ENCODE data around the gene RARG.

Gene RARG

DNA sequence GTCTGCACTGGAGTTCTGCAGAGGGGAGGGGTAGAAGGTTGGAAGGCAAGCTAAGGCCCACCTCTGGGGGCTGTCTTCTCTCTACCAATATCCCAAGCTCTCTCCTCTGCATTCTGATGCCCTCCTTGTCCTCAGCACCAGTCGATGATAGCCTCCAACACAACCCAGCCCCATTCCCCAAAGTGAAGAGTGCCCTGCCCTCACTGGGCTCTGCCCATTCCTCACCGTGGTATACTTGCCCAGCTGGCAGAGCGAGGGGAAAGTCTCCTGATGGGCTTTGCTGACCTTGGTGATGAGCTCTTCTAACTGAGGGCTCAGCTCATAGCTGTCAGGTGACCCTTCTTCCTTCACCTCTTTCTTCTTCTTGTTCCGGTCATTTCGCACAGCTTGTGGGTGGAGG, 17.8 kb downstream of the RARG start:
- H3K4me3 ChIP-seq (ENCODE audit: low read depth, low read length): no peak overlapping the region
- TF ChIP-seq, protein P1, sequence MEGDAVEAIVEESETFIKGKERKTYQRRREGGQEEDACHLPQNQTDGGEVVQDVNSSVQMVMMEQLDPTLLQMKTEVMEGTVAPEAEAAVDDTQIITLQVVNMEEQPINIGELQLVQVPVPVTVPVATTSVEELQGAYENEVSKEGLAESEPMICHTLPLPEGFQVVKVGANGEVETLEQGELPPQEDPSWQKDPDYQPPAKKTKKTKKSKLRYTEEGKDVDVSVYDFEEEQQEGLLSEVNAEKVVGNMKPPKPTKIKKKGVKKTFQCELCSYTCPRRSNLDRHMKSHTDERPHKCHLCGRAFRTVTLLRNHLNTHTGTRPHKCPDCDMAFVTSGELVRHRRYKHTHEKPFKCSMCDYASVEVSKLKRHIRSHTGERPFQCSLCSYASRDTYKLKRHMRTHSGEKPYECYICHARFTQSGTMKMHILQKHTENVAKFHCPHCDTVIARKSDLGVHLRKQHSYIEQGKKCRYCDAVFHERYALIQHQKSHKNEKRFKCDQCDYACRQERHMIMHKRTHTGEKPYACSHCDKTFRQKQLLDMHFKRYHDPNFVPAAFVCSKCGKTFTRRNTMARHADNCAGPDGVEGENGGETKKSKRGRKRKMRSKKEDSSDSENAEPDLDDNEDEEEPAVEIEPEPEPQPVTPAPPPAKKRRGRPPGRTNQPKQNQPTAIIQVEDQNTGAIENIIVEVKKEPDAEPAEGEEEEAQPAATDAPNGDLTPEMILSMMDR (IDR thresholded peaks at IDR 0.05; ENCODE audit: insufficient read depth, low read depth, low read length, missing control alignments): no peak
- no peak for DNase-seq (ENCODE audit: low read depth)

DNA sequence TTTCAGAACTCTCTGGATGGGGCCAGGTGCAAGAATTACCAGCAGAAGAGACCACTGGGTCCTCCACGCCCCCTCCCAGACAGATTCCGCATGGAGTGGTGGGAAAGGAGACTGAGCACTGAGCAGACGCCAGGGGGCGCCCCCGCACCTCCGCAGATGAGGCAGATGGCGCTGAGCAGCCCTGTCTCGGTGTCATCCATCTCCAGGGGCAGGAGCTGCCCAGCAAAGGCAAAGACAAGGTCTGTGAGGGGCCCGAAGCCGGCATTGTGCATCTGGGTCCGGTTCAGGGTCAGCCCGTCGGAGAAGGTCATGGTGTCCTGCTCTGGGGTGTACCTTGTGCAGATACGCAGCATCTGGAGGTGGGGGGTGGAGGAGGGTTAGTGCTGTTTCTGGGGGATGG, 18.7 kb downstream of the RARG start:
- H3K4me3 ChIP-seq (ENCODE audit: low read depth, low read length): no peak overlapping the region
- TF ChIP-seq, protein P1 (IDR thresholded peaks at IDR 0.05; ENCODE audit: insufficient read depth, low read depth, low read length, missing control alignments): peak; percentile 97
- peak; percentile 88 for DNase-seq (ENCODE audit: low read depth)

DNA sequence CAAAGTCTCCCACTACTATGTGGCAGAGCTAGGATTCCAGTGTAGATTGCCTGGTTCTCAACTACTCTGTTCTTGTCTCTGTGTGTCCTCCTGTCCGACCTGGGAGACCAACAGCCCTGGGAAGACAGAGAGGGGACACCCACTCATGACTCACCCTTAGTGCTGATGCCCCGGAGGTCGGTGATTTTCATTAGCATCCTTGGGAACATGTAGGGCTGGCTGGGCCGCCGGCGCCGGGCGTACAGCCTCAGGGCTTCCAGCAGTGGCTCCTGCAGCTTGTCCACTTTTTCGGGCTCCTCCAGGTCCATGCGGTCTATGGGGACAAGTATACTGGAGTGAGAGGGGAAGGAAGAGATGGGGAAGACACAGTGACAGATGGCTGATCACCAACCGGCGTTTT, 19.1 kb downstream of the RARG start:
- no peak overlapping the region for H3K4me3 ChIP-seq (ENCODE audit: low read depth, low read length)
- DNase-seq (ENCODE audit: low read depth): no peak
- TF ChIP-seq, protein P1 (IDR thresholded peaks at IDR 0.05; ENCODE audit: insufficient read depth, low read depth, low read length, missing control alignments): no peak

DNA sequence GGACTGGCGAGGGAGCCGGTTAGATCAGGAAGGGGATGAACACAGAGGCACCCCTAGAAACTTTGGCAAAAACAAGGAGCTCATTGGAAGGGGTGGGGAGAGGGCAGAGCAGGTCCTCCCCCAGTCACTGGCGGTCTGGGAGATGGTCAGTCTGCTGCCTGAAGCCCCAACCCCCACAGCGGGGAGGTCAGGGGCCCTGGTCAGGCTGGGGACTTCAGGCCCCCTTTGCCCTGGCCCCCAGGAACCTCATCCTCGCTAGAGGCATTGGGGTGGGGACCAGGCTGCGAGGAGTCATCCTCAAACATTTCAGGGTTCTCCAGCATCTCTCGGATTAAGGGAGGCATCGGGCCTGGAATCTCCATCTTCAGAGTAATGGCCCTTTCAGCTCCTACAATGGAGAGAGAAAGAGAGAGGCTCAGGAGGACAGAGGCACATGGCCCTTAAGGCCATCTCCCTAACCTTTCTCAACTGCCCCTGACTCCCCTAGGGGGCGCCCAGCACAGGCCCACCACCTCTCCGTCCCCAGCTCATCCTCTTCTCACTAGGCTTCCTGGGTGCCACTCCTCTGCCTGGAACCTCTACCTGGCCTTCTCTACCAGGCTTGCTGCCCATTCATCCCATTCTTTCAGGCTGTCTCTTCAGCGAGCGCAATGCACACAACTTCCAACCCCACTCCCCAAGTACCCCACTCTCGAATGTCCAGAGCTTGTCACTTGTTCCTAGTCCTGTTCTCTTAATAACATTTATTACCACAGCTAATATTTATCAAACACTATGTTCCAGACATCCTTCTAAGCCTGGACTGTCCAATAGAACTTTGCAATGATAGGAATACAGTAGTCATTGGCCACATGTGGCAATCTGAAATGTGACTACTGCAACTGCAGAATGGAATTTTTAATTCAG, 20.3 kb downstream of the RARG start:
- TF ChIP-seq, protein P1 (IDR thresholded peaks at IDR 0.05; ENCODE audit: insufficient read depth, low read depth, low read length, missing control alignments): peak; percentile 49
- H3K4me3 ChIP-seq (ENCODE audit: low read depth, low read length): no peak overlapping the region
- DNase-seq (ENCODE audit: low read depth): peak; percentile 42

DNA sequence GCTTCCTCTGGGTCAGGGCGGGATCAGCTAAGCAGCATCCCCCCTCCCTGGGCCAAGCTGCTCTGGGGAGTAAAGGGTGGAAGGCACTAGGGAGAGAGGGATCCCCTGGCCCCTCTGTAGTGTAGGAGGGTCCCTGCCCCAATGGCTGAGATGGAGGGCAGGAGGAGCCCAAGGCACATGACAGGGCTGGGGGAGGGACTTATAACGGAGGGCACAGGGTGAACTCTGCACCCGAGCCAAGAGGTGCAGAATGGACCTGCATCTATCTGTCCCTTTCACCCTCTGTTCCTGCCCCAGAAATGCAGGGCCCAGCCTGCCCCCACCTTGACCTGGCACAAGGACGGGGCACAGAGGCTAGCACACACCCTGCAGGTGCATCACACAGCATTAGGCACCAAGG, 21.2 kb downstream of the RARG start:
- TF ChIP-seq, protein P1 (IDR thresholded peaks at IDR 0.05; ENCODE audit: insufficient read depth, low read depth, low read length, missing control alignments): no peak
- no peak for DNase-seq (ENCODE audit: low read depth)
- no peak overlapping the region for H3K4me3 ChIP-seq (ENCODE audit: low read depth, low read length)

DNA sequence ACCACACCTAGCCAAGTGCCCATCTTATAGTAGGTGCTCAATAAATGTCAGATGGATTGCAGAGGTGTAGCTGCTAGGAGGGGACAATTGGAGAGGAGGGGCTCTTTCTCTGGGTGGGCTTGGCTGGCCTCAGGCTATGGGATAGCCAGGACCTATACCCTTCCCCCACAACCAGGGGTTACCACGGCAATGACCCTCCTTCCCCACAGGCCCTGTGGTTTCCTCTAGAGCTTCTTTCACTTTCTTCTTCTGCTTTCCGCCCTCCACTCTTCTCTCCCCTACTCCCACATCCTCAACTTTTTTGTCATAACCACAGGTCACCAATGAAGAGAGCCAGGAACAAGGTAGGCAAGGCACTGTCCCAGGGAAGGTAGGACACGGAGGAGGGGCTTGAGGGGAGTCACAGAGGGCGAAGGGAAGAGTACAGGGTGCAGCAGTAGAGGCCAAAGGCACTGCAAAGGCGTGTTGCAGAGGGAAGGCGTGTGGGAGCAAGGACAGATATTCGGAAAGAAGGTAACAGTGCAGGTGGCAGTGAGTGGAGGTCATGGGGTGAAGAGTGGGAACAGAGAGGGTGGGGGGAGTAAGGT, 23.0 kb downstream of the RARG start:
- DNase-seq (ENCODE audit: low read depth): peak; percentile 79
- H3K4me3 ChIP-seq (ENCODE audit: low read depth, low read length): peak overlapping the region; percentile 62
- TF ChIP-seq, protein P1 (IDR thresholded peaks at IDR 0.05; ENCODE audit: insufficient read depth, low read depth, low read length, missing control alignments): no peak

Measured in GM12865 (cell line).